Measurements from ENCODE around the gene CTNNA2.

- no peak for TF ChIP-seq CTCF (IDR thresholded peaks at IDR 0.05)
- TF ChIP-seq CHD4 (IDR thresholded peaks at IDR 0.05; ENCODE audit: borderline replicate concordance): no peak
- no peak for TF ChIP-seq HES2 (IDR thresholded peaks at IDR 0.05)
- TF ChIP-seq RCOR1 (IDR thresholded peaks at IDR 0.05; ENCODE audit: low read depth, low read length): no peak
- no peak for TF ChIP-seq CEBPB (IDR thresholded peaks at IDR 0.05)
- no peak for TF ChIP-seq POLR2A (IDR thresholded peaks at IDR 0.05; ENCODE audit: low read length)
- no peak for TF ChIP-seq NR3C1 (IDR thresholded peaks at IDR 0.05)
- TF ChIP-seq POLR2AphosphoS2 (conservative IDR thresholded peaks at IDR 0.05; ENCODE audit: low read length): no peak
- TF ChIP-seq HDAC2 (IDR thresholded peaks at IDR 0.05): no peak
- no peak for TF ChIP-seq HOXA7 (CRISPR knock-in tag; IDR thresholded peaks at IDR 0.05)
Observed at GRCh38 chr2:80009211-80009610, 496.4 kb downstream of the CTNNA2 start.

All from A549 (cell line).